Upper lobe of left lung (tissue), 4 donors: ENCODE data around the gene MRPL9.

Source experiments
- CTCF ChIP-seq, 6 experiments: fragments of 450-650 bp in 4 of 6; fragments of 200-600 bp in 2 of 6; sonication (generic) in 2 of 6; IDR thresholded peaks; one replicate each; pipeline ENCODE4 v1.5.1; 2016 to 2019; ENCODE audit warnings: antibody characterized with exemption in 6 of 6
- EP300 ChIP-seq, 4 donors: sonication (generic); formaldehyde crosslinking; IDR thresholded peaks; one replicate each; pipeline ENCODE4 v1.5.1; 2017; ENCODE audit warnings: antibody characterized with exemption in 4 of 4, control low read depth in 2 of 4
- POLR2AphosphoS5 ChIP-seq, 2 donors: sonication (generic); formaldehyde crosslinking; IDR thresholded peaks; one replicate each; pipeline ENCODE4 v1.5.1; 2017; ENCODE audit warnings: antibody characterized with exemption in 2 of 2

GRCh38 chr1:151718666-151719065 lies 44.6 kb downstream of the MRPL9 start:
- TF ChIP-seq CTCF (IDR thresholded peaks at IDR 0.05) (no peak), POLR2AphosphoS5 (IDR thresholded peaks at IDR 0.05) (no peak), EP300 (IDR thresholded peaks at IDR 0.05) (no peak)
